ENCODE measurements around the gene STK17A.
A peak's percentile ranks its signal among the peaks of the same experiment; 100 is the strongest.
"Not testable (repeated sequence)": the region's sequence is repeated elsewhere in the genome, so short reads cannot be mapped to it uniquely, and the experiment has no call there.

Gene STK17A

GRCh38 chr7:43660141-43660540, 77.2 kb downstream of the STK17A start:
- DNase-seq = no peak

- DNase-seq = no peak
Observed at GRCh38 chr7:43664681-43665080, 81.8 kb downstream of the STK17A start.

DNA sequence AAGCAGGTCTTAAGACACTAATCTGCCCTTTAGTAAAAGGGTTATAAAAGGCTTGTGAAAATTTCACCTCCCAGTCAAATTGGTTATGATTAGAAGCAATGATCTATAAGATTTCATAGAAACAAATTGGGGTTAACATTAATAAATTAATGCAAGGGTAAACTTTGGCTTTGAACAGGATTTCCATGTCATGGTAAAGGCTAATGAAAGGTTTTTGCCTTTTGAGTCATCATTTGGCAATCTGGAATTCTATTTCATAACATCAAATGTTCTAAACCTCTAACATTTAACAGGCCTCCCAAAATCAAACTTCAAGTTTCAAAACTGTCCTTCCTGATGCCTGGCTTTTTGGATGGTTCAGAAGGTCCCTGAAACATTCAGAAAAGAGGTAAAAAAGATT, 84.0 kb downstream of the STK17A start:
- DNase-seq = no peak

DNA sequence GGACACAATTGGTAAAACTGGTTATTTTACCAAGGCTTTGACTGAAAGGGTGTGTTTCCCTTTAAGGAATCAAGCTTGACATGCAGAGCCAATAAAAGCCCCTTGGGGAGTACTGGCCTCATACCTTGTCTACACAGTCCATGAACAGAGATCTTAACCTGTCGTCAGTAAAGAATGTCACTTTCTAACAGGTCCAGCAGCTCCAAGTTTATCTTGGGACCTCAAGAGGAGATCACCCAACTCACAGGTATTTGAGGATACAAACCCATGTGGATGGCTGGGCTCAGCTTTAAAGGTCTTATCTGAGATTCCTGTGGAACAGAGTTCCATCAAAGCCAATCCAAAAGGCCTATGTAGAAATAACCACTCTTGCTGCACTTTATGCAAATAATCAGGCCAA, 85.1 kb downstream of the STK17A start:
- no peak for DNase-seq

DNA sequence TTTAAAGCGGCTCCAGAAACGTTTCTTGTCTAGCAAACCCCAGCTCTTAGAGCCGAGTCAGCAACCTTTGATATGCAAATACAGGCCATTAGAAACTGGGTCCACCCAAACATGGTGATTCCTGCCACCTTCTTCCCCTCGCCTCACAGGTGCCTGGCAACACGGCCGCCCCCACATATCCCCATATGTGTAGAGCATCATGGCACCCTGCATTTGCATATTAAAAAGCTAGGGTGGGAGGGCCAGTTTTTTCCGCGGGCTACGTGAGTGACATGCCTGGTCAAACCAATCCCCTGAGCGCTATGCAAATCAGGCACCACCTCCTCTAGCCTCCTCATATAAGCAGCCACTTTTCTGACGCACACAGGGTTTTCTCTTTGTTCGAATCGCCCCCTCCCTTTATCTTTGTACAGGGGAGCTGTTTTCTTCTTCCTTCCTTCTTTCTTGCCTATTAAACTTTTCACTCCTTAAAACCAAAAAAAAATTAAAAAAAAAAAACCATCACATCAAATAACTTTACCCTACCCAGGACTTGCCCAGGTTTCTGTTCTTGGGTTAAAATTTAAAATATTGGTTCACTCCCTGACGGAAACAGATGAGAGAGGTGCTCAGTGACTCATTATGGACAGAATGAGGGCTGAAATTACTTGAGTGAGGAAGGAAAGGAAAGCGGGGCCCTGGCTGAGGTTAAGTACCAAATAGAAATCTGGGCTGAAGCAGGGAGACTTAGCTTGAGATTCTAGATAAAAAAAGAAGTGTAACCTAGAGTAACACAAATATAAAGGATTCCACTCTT, 86.6 kb downstream of the STK17A start:
- peak; percentile 88 for DNase-seq

GRCh38 chr7:43671521-43671920, 88.6 kb downstream of the STK17A start:
- no peak for DNase-seq

DNA sequence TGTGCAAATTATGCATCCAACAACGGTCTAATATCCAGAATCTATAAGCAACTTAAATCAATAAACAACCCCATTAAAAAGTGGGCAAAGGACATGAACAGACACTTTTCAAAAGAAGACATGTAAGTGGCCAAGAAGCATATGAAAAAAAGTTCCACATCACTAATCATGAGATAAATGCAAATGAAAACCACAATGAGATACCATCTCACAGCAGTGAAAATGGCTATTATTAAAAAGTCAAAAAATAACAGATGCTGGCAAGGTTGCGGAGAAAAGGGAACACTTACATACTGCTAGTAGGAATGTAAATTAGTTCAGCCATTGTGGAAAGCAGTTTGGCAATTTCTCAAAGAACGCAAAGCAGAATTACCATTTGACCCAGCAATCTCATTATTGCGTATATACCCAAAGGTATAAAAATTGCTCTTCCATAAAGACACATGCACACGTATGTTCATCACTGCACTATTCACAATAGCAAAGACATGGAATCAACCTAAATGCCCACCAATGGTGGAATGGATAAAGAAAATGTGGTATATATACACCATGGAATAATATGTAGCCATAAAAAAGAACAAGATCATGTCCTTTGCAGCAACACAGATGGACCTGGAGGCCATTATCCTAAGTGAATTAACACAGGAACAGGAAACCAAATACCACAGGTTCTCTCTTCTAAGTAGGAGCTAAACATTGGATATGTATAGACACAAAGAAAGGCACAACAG, 90.5 kb downstream of the STK17A start:
- not testable (repeated sequence) for DNase-seq

DNA sequence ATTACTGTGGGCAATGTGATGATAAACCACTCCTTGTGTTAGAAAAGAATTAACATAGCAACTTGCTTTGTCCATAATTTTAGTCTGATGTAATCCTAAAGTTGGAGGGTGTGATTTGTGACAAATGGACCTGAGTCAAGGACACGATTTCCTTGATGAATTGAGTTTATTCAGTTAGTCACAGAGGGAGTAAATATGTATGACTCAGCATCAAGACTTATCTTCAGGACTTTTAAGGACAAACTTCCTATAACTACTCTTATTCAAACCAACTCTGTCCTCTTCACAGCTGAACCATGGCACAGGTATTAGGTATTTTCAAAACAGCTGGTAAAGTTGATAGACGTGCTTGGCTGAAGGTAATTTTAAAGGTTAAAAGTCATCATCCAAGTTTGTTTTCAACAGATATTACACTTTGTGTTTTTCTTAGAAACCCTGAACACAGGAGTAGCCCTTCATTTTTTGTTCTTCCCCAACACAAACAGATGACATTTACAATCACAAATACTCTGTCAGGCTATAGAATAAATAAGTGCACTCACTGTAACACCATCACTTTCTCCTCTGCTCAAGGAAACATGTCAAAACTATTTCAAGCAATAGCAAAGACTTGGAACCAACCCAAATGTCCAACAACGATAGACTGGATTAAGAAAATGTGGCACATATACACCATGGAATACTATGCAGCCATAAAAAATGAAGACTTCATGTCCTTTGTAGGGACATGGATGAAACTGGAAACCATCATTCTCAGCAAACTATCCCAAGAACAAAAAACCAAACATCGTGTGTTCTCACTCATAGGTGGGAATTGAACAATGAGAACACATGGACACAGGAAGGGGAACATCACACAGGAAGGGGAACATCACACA, 91.9 kb downstream of the STK17A start:
- no peak for DNase-seq
